Vagina (tissue), 2 donors: ENCODE measurements around the gene DNASE1L1. TPM values are rescaled to one million over a fixed set of nuclear protein-coding genes. Genes with fewer than 3 reads are reported as not detected.
A peak's percentile ranks its signal among the peaks of the same experiment; 100 is the strongest.

Source experiments
- DNase-seq, 2 donors: peaks; one replicate each; pipeline ENCODE4 v3.0.0-alpha.2; 2017; ENCODE audit errors: extremely low spot score in 2 of 2
- H3K27ac ChIP-seq: fragments of 200-600 bp; sonication (generic); one replicate; pipeline ENCODE4 v1.5.1; 2019
- H3K27me3 ChIP-seq: fragments of 200-600 bp; sonication (generic); one replicate; pipeline ENCODE4 v1.5.1; 2019
- H3K36me3 ChIP-seq, 2 donors: fragments of 200-600 bp; sonication (generic); one replicate each; pipeline ENCODE4 v1.5.1; 2017 to 2019
- H3K4me1 ChIP-seq: fragments of 200-600 bp; sonication (generic); one replicate; pipeline ENCODE4 v1.5.1; 2019
- H3K4me3 ChIP-seq, 2 donors: fragments of 200-600 bp; sonication (generic); 1 replicate in 1 of 2; 2 replicates in 1 of 2; pipeline ENCODE4 v1.5.1; 2016 to 2019
- H3K9me3 ChIP-seq: fragments of 200-600 bp; sonication (generic); one replicate; pipeline ENCODE4 v1.5.1; 2019
- CTCF ChIP-seq, 3 experiments: fragments of 450-650 bp in 2 of 3; fragments of 200-600 bp in 1 of 3; sonication (generic) in 1 of 3; IDR thresholded peaks; one replicate each; pipeline ENCODE4 v1.5.1; 2017 to 2019; ENCODE audit warnings: antibody characterized with exemption in 3 of 3, mild to moderate bottlenecking in 2 of 3, moderate library complexity in 2 of 3
- POLR2A ChIP-seq, 2 donors: fragments of 450-650 bp; IDR thresholded peaks; one replicate each; pipeline ENCODE4 v1.6.1; 2017; ENCODE audit warnings: antibody characterized with exemption in 2 of 2, mild to moderate bottlenecking in 2 of 2, moderate library complexity in 2 of 2
- POLR2AphosphoS5 ChIP-seq, 2 donors: sonication (generic); formaldehyde crosslinking; IDR thresholded peaks; one replicate each; pipeline ENCODE4 v1.9.0; 2017; ENCODE audit warnings: antibody characterized with exemption in 2 of 2, mild to moderate bottlenecking in 2 of 2, low read depth in 1 of 2; ENCODE audit not compliant: insufficient read depth in 1 of 2
- intact Hi-C: fragments of 100-400 bp; cut with DNase I; formaldehyde crosslinking; loops from one replicate; pipeline ENCODE4 v1.15.1; 2023
- total RNA-seq: library from RNA; depleted of rRNA; stranded (reverse); fragments of >200 nt; gene quantifications from one replicate; pipeline ENCODE4 v1.2.3, GENCODE V29; 2016

Gene DNASE1L1
- total RNA-seq, 1 donor from 2014 or later: 52.1 TPM

GRCh38 chrX:154444755-154445246, 35.7 kb upstream of the DNASE1L1 start:
- H3K27me3 ChIP-seq: no peaks in the 10 kb centered on the region
- DNase-seq: no peak
- peaks cover 23% of the 10 kb centered on the region for H3K4me1 ChIP-seq
- peak overlapping the region; percentile 94 for H3K27ac ChIP-seq
- intact Hi-C loops: no loop called here
- H3K4me3 ChIP-seq: peak overlapping the region; percentile 48 to 50
- H3K36me3 ChIP-seq: peaks cover 0 to 5% of the 10 kb centered on the region in 2 donors
- TF ChIP-seq CTCF (IDR thresholded peaks at IDR 0.05) (no peak), POLR2A (IDR thresholded peaks at IDR 0.05) (no peak), POLR2AphosphoS5 (IDR thresholded peaks at IDR 0.05; ENCODE audit: insufficient read depth in 1 of 2, low read depth in 1 of 2) (no peak)
- H3K9me3 ChIP-seq: no peaks in the 10 kb centered on the region

GRCh38 chrX:154443992-154444754, 35.1 kb upstream of the DNASE1L1 start, which contains the start of gene FAM50A:
Gene FAM50A, plus strand, starts transcription at chrX:154444141. Its CDS starts 95 bp downstream, at chrX:154444236.
- H3K27me3 ChIP-seq: no peaks in the 10 kb centered on the region
- no peak for DNase-seq
- peak within 1 kb of the TSS; percentile 94 for H3K27ac ChIP-seq
- TF ChIP-seq POLR2AphosphoS5 (IDR thresholded peaks at IDR 0.05; ENCODE audit: insufficient read depth in 1 of 2, low read depth in 1 of 2) (no peak), POLR2A (IDR thresholded peaks at IDR 0.05) (peak in 1 of 2 donors; percentile 48), CTCF (IDR thresholded peaks at IDR 0.05) (no peak)
- H3K9me3 ChIP-seq: no peaks in the 10 kb centered on the region
- H3K4me1 ChIP-seq: peaks cover 28% of the 10 kb centered on the region
- intact Hi-C loops: no loop called here
- H3K4me3 ChIP-seq: peak within 1 kb of the TSS; percentile 48 to 50
- peaks cover 0 to 9% of the 10 kb centered on the region in 2 donors for H3K36me3 ChIP-seq

GRCh38 chrX:154443479-154443910, 34.4 kb upstream of the DNASE1L1 start:
- Histone ChIP-seq H3K36me3 (peaks cover 0 to 12% of the 10 kb centered on the region in 2 donors), H3K27ac (peak overlapping the region; percentile 94), H3K9me3 (no peaks in the 10 kb centered on the region), H3K4me1 (peaks cover 34% of the 10 kb centered on the region), H3K27me3 (no peaks in the 10 kb centered on the region), H3K4me3 (peak overlapping the region; percentile 48 to 50)
- no peak for DNase-seq
- TF ChIP-seq CTCF (IDR thresholded peaks at IDR 0.05): no peak
- intact Hi-C loops: no loop called here

- TF ChIP-seq POLR2A (IDR thresholded peaks at IDR 0.05) (no peak), POLR2AphosphoS5 (IDR thresholded peaks at IDR 0.05; ENCODE audit: insufficient read depth in 1 of 2, low read depth in 1 of 2) (no peak), CTCF (IDR thresholded peaks at IDR 0.05) (no peak)
- Histone ChIP-seq H3K27me3 (no peaks in the 10 kb centered on the region), H3K36me3 (peaks cover 0 to 12% of the 10 kb centered on the region in 2 donors), H3K4me3 (no peak overlapping the region), H3K9me3 (no peaks in the 10 kb centered on the region), H3K4me1 (peaks cover 39% of the 10 kb centered on the region), H3K27ac (no peak overlapping the region)
- intact Hi-C loops: no loop called here
- DNase-seq: no peak
These were observed 33.1 kb upstream of the DNASE1L1 start for GRCh38 chrX:154441984-154442707.
